H9 (cell line): ENCODE results near the gene SLC16A6. TPM values are rescaled to one million over a fixed set of nuclear protein-coding genes. Genes with fewer than 3 reads are reported as not detected.

Experiments used
- DNase-seq: peaks from one replicate; pipeline ENCODE4 v3.0.0-alpha.2; 2017
- H2AFZ ChIP-seq: one replicate; pipeline ENCODE4 v1.6.1; 2013; ENCODE audit warnings: mild to moderate bottlenecking, low read length, control low read depth, moderate library complexity
- H2AK5ac ChIP-seq: 2 replicates; pipeline ENCODE4 v1.6.1; 2013; ENCODE audit warnings: low read length, control low read depth, mixed read lengths; ENCODE audit not compliant: insufficient read length
- H2BK120ac ChIP-seq: one replicate; pipeline ENCODE4 v1.6.1; 2013; ENCODE audit warnings: low read depth, mild to moderate bottlenecking, low read length, control low read depth, inconsistent platforms; ENCODE audit not compliant: poor library complexity, severe bottlenecking
- H2BK12ac ChIP-seq: 2 replicates; pipeline ENCODE4 v1.6.1; 2013; ENCODE audit warnings: low read length, control low read depth, mixed read lengths, low read depth; ENCODE audit not compliant: insufficient read length
- H2BK15ac ChIP-seq: 2 replicates; pipeline ENCODE4 v1.6.1; 2013; ENCODE audit warnings: low read depth, low read length, control low read depth
- H2BK20ac ChIP-seq: one replicate; pipeline ENCODE4 v1.6.1; 2013; ENCODE audit warnings: low read depth, mild to moderate bottlenecking, low read length, control low read depth, inconsistent platforms; ENCODE audit not compliant: poor library complexity, severe bottlenecking
- H2BK5ac ChIP-seq: 2 replicates; pipeline ENCODE4 v1.6.1; 2013; ENCODE audit warnings: low read length, control low read depth, mixed read lengths; ENCODE audit not compliant: insufficient read length
- H3K14ac ChIP-seq: 2 replicates; pipeline ENCODE4 v1.6.1; 2013; ENCODE audit warnings: low read length, control low read depth; ENCODE audit not compliant: insufficient read depth
- H3K18ac ChIP-seq: 2 replicates; pipeline ENCODE4 v1.6.1; 2013; ENCODE audit warnings: low read depth, mild to moderate bottlenecking, mixed read lengths, low read length, control low read depth; ENCODE audit not compliant: insufficient read length
- H3K23ac ChIP-seq: 2 replicates; pipeline ENCODE4 v1.6.1; 2013; ENCODE audit warnings: low read length, control low read depth, mixed read lengths, low read depth; ENCODE audit not compliant: insufficient read length
- H3K23me2 ChIP-seq: 2 replicates; pipeline ENCODE4 v1.6.1; 2013; ENCODE audit warnings: low read depth, mild to moderate bottlenecking, mixed read lengths, low read length, control low read depth; ENCODE audit not compliant: insufficient read length, poor library complexity, severe bottlenecking
- H3K27ac ChIP-seq: 2 replicates; pipeline ENCODE4 v1.5.1; 2013; ENCODE audit warnings: low read length, control low read depth, mixed read lengths, low read depth; ENCODE audit not compliant: insufficient read length
- H3K27me3 ChIP-seq: 2 replicates; pipeline ENCODE4 v1.6.1; 2013; ENCODE audit warnings: low read length, control low read depth, inconsistent platforms; ENCODE audit not compliant: insufficient read depth
- H3K4ac ChIP-seq: 2 replicates; pipeline ENCODE4 v1.6.1; 2013; ENCODE audit warnings: low read depth, mild to moderate bottlenecking, control low read depth, inconsistent platforms, low read length, moderate library complexity
- H3K4me1 ChIP-seq: 2 replicates; pipeline ENCODE4 v1.6.1; 2013; ENCODE audit warnings: low read length, control low read depth, inconsistent platforms; ENCODE audit not compliant: insufficient read depth
- H3K4me2 ChIP-seq: 2 replicates; pipeline ENCODE4 v1.6.1; 2013; ENCODE audit warnings: low read length, control low read depth, mixed read lengths; ENCODE audit not compliant: insufficient read length, insufficient read depth
- H3K56ac ChIP-seq: 2 replicates; pipeline ENCODE4 v1.6.1; 2013; ENCODE audit warnings: low read depth, mild to moderate bottlenecking, mixed read lengths, low read length, control low read depth; ENCODE audit not compliant: insufficient read length
- H3K79me1 ChIP-seq: 2 replicates; pipeline ENCODE4 v1.6.1; 2013; ENCODE audit warnings: low read depth, mild to moderate bottlenecking, moderate library complexity, low read length, control low read depth, inconsistent platforms; ENCODE audit not compliant: insufficient read depth, poor library complexity, severe bottlenecking
- H3K79me2 ChIP-seq: 2 replicates; pipeline ENCODE4 v1.6.1; 2013; ENCODE audit warnings: low read length, control low read depth, inconsistent platforms; ENCODE audit not compliant: insufficient read depth
- H3K9ac ChIP-seq: 2 replicates; pipeline ENCODE4 v1.6.1; 2013; ENCODE audit warnings: low read length, control low read depth, mixed read lengths; ENCODE audit not compliant: insufficient read length; ENCODE audit errors: extremely low read depth
- H3K9me3 ChIP-seq: one replicate; pipeline ENCODE4 v1.6.1; 2013; ENCODE audit warnings: low read depth, low read length, inconsistent platforms; ENCODE audit not compliant: control insufficient read depth
- H3T11ph ChIP-seq: one replicate; pipeline ENCODE4 v1.6.1; 2013; ENCODE audit warnings: mild to moderate bottlenecking, low read length, control low read depth, inconsistent platforms
- H4K20me1 ChIP-seq: one replicate; pipeline ENCODE4 v1.6.1; 2013; ENCODE audit not compliant: control insufficient read depth, insufficient read length, insufficient read depth
- H4K5ac ChIP-seq: 2 replicates; pipeline ENCODE4 v1.6.1; 2013; ENCODE audit warnings: low read depth, mild to moderate bottlenecking, mixed read lengths, low read length, control low read depth; ENCODE audit not compliant: insufficient read length
- H4K8ac ChIP-seq: replicated peaks from 2 replicates; pipeline ENCODE4 v1.6.1; 2013; ENCODE audit warnings: low read length, control low read depth, mixed read lengths, low read depth; ENCODE audit not compliant: insufficient read length
- H4K91ac ChIP-seq: 2 replicates; pipeline ENCODE4 v1.6.1; 2013; ENCODE audit warnings: low read depth, mild to moderate bottlenecking, moderate library complexity, mixed read lengths, low read length, control low read depth; ENCODE audit not compliant: insufficient read length
- H3K27ac Mint-ChIP-seq, 3 experiments: 2 replicates in 2 of 3; 3 replicates in 1 of 3; pipeline ENCODE4 v1.8.0; 2020 to 2021; ENCODE audit warnings: mixed read lengths in 3 of 3, mild to moderate bottlenecking in 1 of 3, moderate library complexity in 1 of 3
- H3K27me3 Mint-ChIP-seq: 2 replicates; pipeline ENCODE4 v1.8.0; 2021; ENCODE audit warnings: low read depth, mild to moderate bottlenecking, moderate library complexity, mixed read lengths
- H3K36me3 Mint-ChIP-seq, 3 experiments: 2 replicates in 2 of 3; 3 replicates in 1 of 3; pipeline ENCODE4 v1.8.0; 2020 to 2021; ENCODE audit warnings: low read depth in 3 of 3, mixed read lengths in 3 of 3; ENCODE audit not compliant: insufficient read depth in 1 of 3
- H3K4me1 Mint-ChIP-seq, 2 experiments: 2 replicates each; pipeline ENCODE4 v1.8.0; 2020; ENCODE audit warnings: mixed read lengths in 2 of 2
- H3K4me3 Mint-ChIP-seq, 2 experiments: 2 replicates in 1 of 2; 3 replicates in 1 of 2; pipeline ENCODE4 v1.8.0; 2020 to 2021; ENCODE audit warnings: mild to moderate bottlenecking in 2 of 2, mixed read lengths in 2 of 2, moderate library complexity in 1 of 2
- H3K9me3 Mint-ChIP-seq, 2 experiments: 2 replicates in 1 of 2; 3 replicates in 1 of 2; pipeline ENCODE4 v1.8.0; 2020; ENCODE audit warnings: mild to moderate bottlenecking in 2 of 2, mixed read lengths in 2 of 2, moderate library complexity in 1 of 2
- CTCF ChIP-seq: fragments of 200-600 bp; sonication (generic); conservative IDR thresholded peaks from 3 replicates; pipeline ENCODE4 v1.8.0; 2021; ENCODE audit warnings: antibody characterized with exemption, mild to moderate bottlenecking
- WGBS: extraction: QIAGEN DNeasy Blood & Tissue Kit; methylation state at CpG from one replicate; pipeline ENCODE4 v1.1.7; 2013; ENCODE audit warnings: missing lambda C conversion rate, low lambda C conversion rate, mixed read lengths; ENCODE audit not compliant: insufficient read length; ENCODE audit errors: extremely low coverage; 5-methylcytosine and 5-hydroxymethylcytosine counted together
- total RNA-seq: library from RNA; stranded (reverse); gene quantifications from 2 replicates; pipeline ENCODE4 v1.2.1, GENCODE V29; 2021

Gene SLC16A6
- total RNA-seq, 1 experiment from 2014 or later: 0.33 TPM

- no peak overlapping the region for H2BK20ac ChIP-seq
- H3K27me3 Mint-ChIP-seq: no peaks in the 10 kb centered on the region
- H3K4me1 ChIP-seq: no peaks in the 10 kb centered on the region
- no peaks in the 10 kb centered on the region for H3K79me2 ChIP-seq
- no peak overlapping the region for H3K9ac ChIP-seq
- H2BK5ac ChIP-seq: no peak overlapping the region
- H3K18ac ChIP-seq: no peak overlapping the region
- no peak overlapping the region for H4K8ac ChIP-seq
- H3K4ac ChIP-seq: no peak overlapping the region
- H3K79me1 ChIP-seq: no peaks in the 10 kb centered on the region
- H3K4me3 Mint-ChIP-seq: no peak overlapping the region
- no peak overlapping the region for H2AK5ac ChIP-seq
- no peak overlapping the region for H2AFZ ChIP-seq
- no peak overlapping the region for H4K91ac ChIP-seq
- TF ChIP-seq CTCF: no peak
- H3K56ac ChIP-seq: no peak overlapping the region
- WGBS: no CpG with 5 or more reads among the region's 5 CpGs
- no peak overlapping the region for H3K4me2 ChIP-seq
- no peaks in the 10 kb centered on the region for H3K23me2 ChIP-seq
- no peak overlapping the region for H2BK12ac ChIP-seq
- H2BK120ac ChIP-seq: no peak overlapping the region
- H3K9me3 ChIP-seq: no peaks in the 10 kb centered on the region
- H3K27me3 ChIP-seq: no peaks in the 10 kb centered on the region
- H3K27ac Mint-ChIP-seq: no peak overlapping the region
- H3K23ac ChIP-seq: no peak overlapping the region
- peaks cover 5 to 13% of the 10 kb centered on the region in 2 experiments for H3K9me3 Mint-ChIP-seq
- H3K36me3 Mint-ChIP-seq: peaks cover 0 to 7% (median 6%) of the 10 kb centered on the region in 3 experiments; a peak in 5 of 7 replicates
- H2BK15ac ChIP-seq: no peak overlapping the region
- H3T11ph ChIP-seq: no peak overlapping the region
- H4K20me1 ChIP-seq: no peaks in the 10 kb centered on the region
- H3K4me1 Mint-ChIP-seq: peaks cover 6 to 8% of the 10 kb centered on the region in 2 experiments
- no peak for DNase-seq
- no peak overlapping the region for H4K5ac ChIP-seq
- no peak overlapping the region for H3K27ac ChIP-seq
- no peak overlapping the region for H3K14ac ChIP-seq
These were observed 35.0 kb upstream of the SLC16A6 start for GRCh38 chr17:68325961-68326360.
